Measurements from ENCODE around the gene SHOC2. TPM values are rescaled to one million over a fixed set of nuclear protein-coding genes. Genes with fewer than 3 reads are reported as not detected.
"Not testable (repeated sequence)": the region's sequence is repeated elsewhere in the genome, so short reads cannot be mapped to it uniquely, and the experiment has no call there.

SHOC2 gene
- polyA plus RNA-seq, 6 donors from 2014 or later: 92.5 to 139 (median 123) TPM

DNA sequence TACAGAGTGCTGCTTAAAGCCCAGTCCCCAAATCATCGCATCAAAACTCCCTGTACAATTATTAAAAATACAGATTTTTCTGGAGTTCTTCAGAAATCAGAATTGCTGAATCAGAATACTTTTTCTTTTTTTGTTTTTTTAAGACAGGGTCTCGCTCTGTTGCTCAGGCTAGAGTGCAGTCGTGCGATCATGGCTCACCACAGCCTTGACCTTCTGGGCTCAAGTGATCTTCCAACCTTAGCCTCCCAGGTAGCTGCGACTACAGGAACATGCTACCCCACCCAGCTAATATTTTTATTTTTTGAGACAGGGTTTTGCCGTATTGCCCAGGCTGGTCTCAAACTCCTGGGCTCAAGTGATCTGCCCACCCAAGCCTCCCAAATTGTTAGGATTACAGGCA, 4.4 kb upstream of the SHOC2 start:
- H3K27me3 Mint-ChIP-seq: no peaks in the 10 kb centered on the region
- peaks cover 21 to 22% (median 21%) of the 10 kb centered on the region in 3 donors for H3K4me1 Mint-ChIP-seq
- no peaks in the 10 kb centered on the region for H3K9me3 Mint-ChIP-seq
- ATAC-seq (ENCODE audit: low read depth in 2 of 2) (no peak), DNase-seq (no peak)
- H3K36me3 Mint-ChIP-seq: no peaks in the 10 kb centered on the region
- H3K4me3 Mint-ChIP-seq: peak overlapping the region in 1 of 8 donors; percentile 35
- peak overlapping the region in 1 of 6 donors; percentile 36 for H3K27ac Mint-ChIP-seq

GRCh38 chr10:110915600-110915999, 3.8 kb upstream of the SHOC2 start:
- peak overlapping the region in 2 of 8 donors; percentile 22 to 93 for H3K4me3 Mint-ChIP-seq
- not testable (repeated sequence) for DNase-seq; H3K9me3 Mint-ChIP-seq; ATAC-seq (ENCODE audit: low read depth in 2 of 2); H3K27me3 Mint-ChIP-seq; H3K36me3 Mint-ChIP-seq
- peaks cover 20 to 21% (median 20%) of the 10 kb centered on the region in 3 donors for H3K4me1 Mint-ChIP-seq
- H3K27ac Mint-ChIP-seq: peak overlapping the region in 1 of 6 donors; percentile 36

- H3K9me3 Mint-ChIP-seq: no peaks in the 10 kb centered on the region
- H3K4me1 Mint-ChIP-seq: peaks cover 19 to 25% (median 21%) of the 10 kb centered on the region in 3 donors
- peak overlapping the region in 2 of 8 donors; percentile 93 to 95 for H3K4me3 Mint-ChIP-seq
- H3K36me3 Mint-ChIP-seq: no peaks in the 10 kb centered on the region
- H3K27me3 Mint-ChIP-seq: no peaks in the 10 kb centered on the region
- no peak for ATAC-seq (ENCODE audit: low read depth in 2 of 2)
- H3K27ac Mint-ChIP-seq: peak overlapping the region in 2 of 6 donors; percentile 23 to 100
- no peak for DNase-seq
Observed at GRCh38 chr10:110916554-110917346, 2.7 kb upstream of the SHOC2 start.

DNA sequence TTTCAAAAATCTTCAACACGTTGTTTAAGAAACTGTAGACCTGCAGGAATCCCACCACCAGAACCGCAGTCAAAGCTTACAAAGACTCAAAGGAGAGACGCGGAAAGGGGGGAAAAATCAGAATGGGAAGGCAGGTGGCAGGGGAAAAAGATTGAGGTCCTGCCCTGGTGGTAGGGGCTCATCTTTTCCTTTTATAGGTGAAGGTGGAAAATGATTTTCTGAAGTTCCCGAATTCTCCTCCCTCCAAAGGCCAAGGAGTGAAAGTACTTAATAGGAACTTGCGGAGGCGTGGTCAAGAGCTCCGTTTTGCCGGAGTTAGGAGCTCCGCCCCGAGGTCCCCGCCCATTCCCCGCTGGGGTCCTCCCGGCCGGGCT, 1.1 kb upstream of the SHOC2 start:
- peak; percentile 87 for DNase-seq
- Mint-ChIP-seq H3K4me3 (peak overlapping the region; percentile 93 to 100 (median 98)), H3K27me3 (no peaks in the 10 kb centered on the region), H3K4me1 (peaks cover 21 to 35% (median 23%) of the 10 kb centered on the region in 3 donors), H3K9me3 (no peaks in the 10 kb centered on the region), H3K36me3 (no peaks in the 10 kb centered on the region), H3K27ac (peak overlapping the region; percentile 94 to 100 (median 100))
- no peak for ATAC-seq (ENCODE audit: low read depth in 2 of 2)

DNA sequence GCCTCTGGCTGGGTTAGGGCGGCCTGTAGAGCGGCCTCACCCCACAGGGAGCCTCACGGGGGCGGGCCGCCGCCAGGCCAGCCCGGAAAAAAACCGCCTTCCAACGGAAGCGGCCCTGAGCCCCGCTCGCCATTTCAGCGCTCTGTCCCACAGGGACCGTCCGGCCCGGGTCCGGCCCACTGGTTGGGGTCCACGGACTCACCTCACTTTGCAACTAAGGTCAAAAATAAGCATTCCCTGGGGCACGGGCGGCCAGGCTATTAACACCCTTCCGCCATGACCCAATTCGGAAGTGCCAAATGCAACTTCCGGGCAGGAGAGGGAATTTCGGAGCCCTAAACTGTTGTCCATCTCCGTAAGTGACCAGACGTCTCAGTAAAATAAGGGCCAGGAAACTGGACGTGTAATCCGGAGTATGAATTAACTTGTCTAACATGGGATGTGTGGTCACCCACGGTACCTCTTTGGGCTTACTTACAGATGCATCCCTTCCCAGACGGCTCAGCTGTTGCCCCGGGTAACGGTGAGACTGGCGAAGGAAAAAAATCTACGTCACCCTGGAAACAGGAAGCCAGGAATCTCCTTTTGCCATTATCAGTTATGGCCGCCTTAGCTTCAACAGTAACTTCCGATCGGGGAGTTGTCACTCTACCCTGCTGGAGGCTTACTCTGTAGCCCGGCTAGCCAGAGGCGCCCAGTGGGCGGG, 608 bp upstream of the SHOC2 start, which contains the start of gene BBIP1:
BBIP1 (minus strand) TSS at position 538 of the 706 bp plus-strand sequence. CDS start 1,023 bp downstream, outside the sequence.
- DNase-seq (no peak), ATAC-seq (ENCODE audit: low read depth in 2 of 2) (peak; percentile 83 to 84)
- H3K4me3 Mint-ChIP-seq: peak within 1 kb of the TSS; percentile 93 to 100 (median 98)
- no peaks in the 10 kb centered on the region for H3K27me3 Mint-ChIP-seq
- peaks cover 21 to 41% (median 26%) of the 10 kb centered on the region in 3 donors for H3K4me1 Mint-ChIP-seq
- peak within 1 kb of the TSS; percentile 99 to 100 (median 100) for H3K27ac Mint-ChIP-seq
- no peaks in the 10 kb centered on the region for H3K36me3 Mint-ChIP-seq
- no peaks in the 10 kb centered on the region for H3K9me3 Mint-ChIP-seq

DNA sequence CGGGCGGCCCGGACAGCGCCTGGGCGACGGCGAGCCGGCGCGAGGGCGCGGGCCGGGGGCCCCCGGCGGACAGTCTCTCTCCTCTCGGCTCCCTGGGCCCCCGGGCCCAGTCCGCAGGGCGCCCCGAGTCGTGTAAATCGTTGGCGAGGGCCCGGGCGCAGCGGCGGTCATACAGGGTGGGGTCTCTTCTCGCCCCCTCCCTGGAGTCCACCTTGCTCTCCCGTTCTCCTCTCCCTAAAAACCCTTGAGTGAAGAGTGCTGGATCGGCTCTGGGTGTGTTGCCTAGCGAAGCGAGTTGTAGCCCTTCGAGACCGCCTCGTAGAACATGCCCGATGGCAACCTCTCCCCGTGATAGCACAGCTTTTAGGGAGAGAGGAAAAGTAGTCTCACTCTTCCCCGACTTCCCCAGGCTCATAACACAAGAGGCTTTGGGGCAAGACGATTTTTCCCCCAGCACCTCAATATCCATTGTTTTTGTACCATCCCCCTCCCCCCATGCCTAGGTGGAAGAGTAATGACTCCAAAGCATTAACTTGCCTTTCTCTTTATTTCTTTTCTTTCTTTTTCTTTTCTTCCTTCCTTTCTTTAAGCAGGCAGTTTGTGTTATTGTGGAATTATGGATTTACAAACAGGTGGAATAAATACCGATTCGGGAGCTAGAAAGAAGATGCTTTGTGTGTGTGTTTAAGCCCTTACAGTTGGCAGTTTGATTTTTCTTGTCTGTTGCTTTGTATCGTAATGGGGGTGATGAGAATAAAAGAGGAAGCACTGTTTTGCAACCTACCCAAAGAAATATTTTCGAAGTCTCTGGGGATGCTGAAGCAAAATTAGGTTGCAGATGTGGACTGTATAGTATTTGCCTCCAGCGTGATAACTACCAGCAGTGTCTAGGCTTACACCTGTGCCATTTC, 822 bp downstream of the SHOC2 start:
- Mint-ChIP-seq H3K4me1 (peaks cover 28 to 42% (median 33%) of the 10 kb centered on the region in 3 donors), H3K27me3 (no peaks in the 10 kb centered on the region), H3K36me3 (no peaks in the 10 kb centered on the region), H3K9me3 (no peaks in the 10 kb centered on the region), H3K4me3 (peak overlapping the region; percentile 91 to 98 (median 94)), H3K27ac (peak overlapping the region; percentile 93 to 100 (median 96))
- ATAC-seq (ENCODE audit: low read depth in 2 of 2) (peak; percentile 30 to 41), DNase-seq (peak; percentile 76)

- Mint-ChIP-seq H3K4me1 (peaks cover 20 to 61% (median 33%) of the 10 kb centered on the region in 3 donors), H3K27ac (peak overlapping the region; percentile 21 to 62 (median 40)), H3K36me3 (no peaks in the 10 kb centered on the region), H3K4me3 (peak overlapping the region in 5 of 8 donors; percentile 26 to 59 (median 42)), H3K9me3 (no peaks in the 10 kb centered on the region), H3K27me3 (no peaks in the 10 kb centered on the region)
- ATAC-seq (ENCODE audit: low read depth in 2 of 2): no peak
- DNase-seq: no peak
Observed at GRCh38 chr10:110923856-110924493, 4.6 kb downstream of the SHOC2 start.

GRCh38 chr10:110927461-110927860, 8.1 kb downstream of the SHOC2 start:
- H3K36me3 Mint-ChIP-seq: no peaks in the 10 kb centered on the region
- DNase-seq: no peak
- no peak for ATAC-seq (ENCODE audit: low read depth in 2 of 2)
- no peaks in the 10 kb centered on the region for H3K9me3 Mint-ChIP-seq
- no peaks in the 10 kb centered on the region for H3K27me3 Mint-ChIP-seq
- no peak overlapping the region for H3K27ac Mint-ChIP-seq
- H3K4me1 Mint-ChIP-seq: peaks cover 20 to 49% (median 28%) of the 10 kb centered on the region in 3 donors
- no peak overlapping the region for H3K4me3 Mint-ChIP-seq

DNA sequence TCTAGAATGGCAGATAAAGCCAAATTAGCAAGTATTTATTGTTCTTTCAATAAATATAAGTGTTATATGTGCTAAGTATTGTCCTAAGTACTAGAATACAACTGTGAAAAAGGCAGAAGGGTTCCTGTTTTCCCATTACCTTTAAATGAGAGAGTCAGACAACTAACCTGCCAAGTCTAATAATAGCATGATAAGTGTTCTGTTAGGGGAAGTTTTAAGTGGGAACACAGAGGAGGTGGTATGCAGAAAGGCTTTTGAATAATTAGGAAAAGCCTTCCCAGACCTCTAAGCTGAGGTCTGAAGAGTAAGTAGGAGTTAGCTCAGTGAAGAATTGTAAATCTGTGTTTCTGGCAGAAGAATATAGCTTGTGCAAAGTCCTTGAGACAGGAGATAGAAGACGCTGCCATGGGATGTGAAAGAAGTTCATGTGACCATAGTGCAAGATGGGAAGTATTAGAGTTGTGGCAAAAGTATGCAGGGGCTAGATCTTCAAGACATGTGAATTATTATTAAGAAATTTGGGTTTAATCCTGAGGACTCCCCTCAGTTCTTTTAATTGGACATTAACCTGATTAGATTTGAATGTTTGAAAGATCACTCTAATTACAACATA, 12.5 kb downstream of the SHOC2 start:
- Mint-ChIP-seq H3K4me1 (peaks cover 15 to 41% (median 17%) of the 10 kb centered on the region in 3 donors), H3K27me3 (no peaks in the 10 kb centered on the region), H3K9me3 (no peaks in the 10 kb centered on the region), H3K36me3 (peaks cover 0 to 7% of the 10 kb centered on the region in 2 donors), H3K27ac (no peak overlapping the region), H3K4me3 (no peak overlapping the region)
- ATAC-seq (ENCODE audit: low read depth in 2 of 2): no peak
- no peak for DNase-seq

DNA sequence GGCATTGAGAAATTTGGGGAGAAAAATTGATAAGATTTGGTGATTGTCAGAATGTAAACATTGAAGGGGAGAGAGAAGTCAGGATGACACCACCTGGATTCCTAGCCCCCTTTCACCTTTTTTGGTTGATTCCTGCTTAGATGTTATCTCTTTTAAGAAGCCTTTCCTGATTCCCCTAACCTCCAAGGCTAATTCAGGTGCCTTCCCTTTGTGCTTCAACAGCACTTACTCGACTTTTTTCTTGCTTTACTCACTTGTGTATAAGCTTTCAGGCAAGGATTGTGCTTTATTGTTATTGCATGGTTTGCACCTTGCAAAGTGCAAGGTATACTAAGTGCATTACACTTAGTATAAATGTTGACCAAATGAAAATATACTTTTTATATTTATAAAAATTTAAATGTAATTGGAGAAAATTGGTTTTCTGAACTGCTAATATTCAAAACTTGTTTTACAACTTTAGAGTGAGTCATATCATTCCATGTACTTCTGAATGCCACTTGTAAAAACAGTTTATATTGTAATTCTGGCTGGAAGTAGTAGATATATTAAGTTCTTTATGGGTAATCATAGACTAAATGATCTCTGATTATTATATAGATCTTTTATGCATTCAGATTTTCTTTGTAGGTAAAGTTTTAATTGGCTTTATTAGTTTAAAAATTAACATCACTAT, 13.2 kb downstream of the SHOC2 start:
- Mint-ChIP-seq H3K27ac (peak overlapping the region in 1 of 6 donors; percentile 10), H3K9me3 (no peaks in the 10 kb centered on the region), H3K36me3 (peaks cover 0 to 8% of the 10 kb centered on the region in 2 donors), H3K4me3 (no peak overlapping the region), H3K4me1 (peaks cover 14 to 41% (median 16%) of the 10 kb centered on the region in 3 donors), H3K27me3 (no peaks in the 10 kb centered on the region)
- DNase-seq (no peak), ATAC-seq (ENCODE audit: low read depth in 2 of 2) (no peak)

DNA sequence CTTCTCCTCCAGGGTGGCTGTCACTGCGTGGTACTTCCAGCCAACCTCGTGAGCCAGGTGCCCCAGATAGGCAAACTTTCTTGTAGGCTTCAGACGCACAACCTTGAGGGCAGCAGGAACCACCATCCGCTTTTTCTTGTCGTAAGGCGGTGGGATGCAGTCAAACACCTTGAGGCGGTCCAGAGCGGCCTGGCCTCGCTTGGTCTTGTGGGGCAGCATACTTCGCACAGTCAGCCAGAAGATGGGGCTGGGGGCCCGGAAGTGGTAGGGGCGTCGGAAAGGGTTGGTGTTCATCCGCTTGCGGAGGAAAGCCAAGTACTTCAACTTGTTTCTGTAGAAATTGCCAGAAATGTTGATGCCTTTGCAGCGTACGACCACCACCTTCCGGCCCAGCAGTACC, 17.4 kb downstream of the SHOC2 start:
- no peaks in the 10 kb centered on the region for H3K27me3 Mint-ChIP-seq
- H3K36me3 Mint-ChIP-seq: peaks cover 8 to 14% of the 10 kb centered on the region in 2 donors
- peaks cover 0 to 2% (median 0%) of the 10 kb centered on the region in 7 donors for H3K9me3 Mint-ChIP-seq
- peak overlapping the region in 2 of 6 donors; percentile 25 to 39 for H3K27ac Mint-ChIP-seq
- peaks cover 17 to 49% (median 37%) of the 10 kb centered on the region in 3 donors for H3K4me1 Mint-ChIP-seq
- H3K4me3 Mint-ChIP-seq: peak overlapping the region in 1 of 8 donors; percentile 55
- no peak for DNase-seq
- ATAC-seq (ENCODE audit: low read depth in 2 of 2): no peak

DNA sequence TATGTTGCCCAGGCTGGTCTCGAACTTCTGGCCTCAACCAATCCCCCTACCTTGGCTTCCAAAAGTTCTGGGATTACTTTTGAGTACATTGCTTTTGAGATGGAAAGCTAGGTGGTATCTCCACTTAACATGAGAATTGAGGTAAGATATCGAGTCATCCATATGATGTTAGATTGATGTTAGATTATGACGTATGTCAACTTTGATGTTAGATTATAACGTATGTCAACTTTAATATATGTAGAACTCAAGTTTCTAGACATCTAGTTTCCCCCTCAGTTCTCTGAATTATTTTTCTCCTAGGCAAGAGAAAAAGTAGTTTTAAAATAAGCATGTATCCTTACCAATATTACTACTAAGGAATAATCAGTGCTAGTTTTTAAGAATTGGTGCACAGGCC, 20.0 kb downstream of the SHOC2 start:
- Mint-ChIP-seq H3K4me3 (peak overlapping the region in 1 of 8 donors; percentile 9), H3K27ac (no peak overlapping the region), H3K27me3 (no peaks in the 10 kb centered on the region), H3K9me3 (peaks cover 0 to 11% (median 6%) of the 10 kb centered on the region in 7 donors), H3K4me1 (peaks cover 27 to 59% (median 53%) of the 10 kb centered on the region in 3 donors), H3K36me3 (peaks cover 25 to 31% of the 10 kb centered on the region in 2 donors)
- ATAC-seq (ENCODE audit: low read depth in 2 of 2) (no peak), DNase-seq (no peak)

Data from naive B cell (primary cell).